HG03103 (cell line): ENCODE measurements around the gene RNF126.
A peak's percentile ranks its signal among the peaks of the same experiment; 100 is the strongest.
"Not testable (repeated sequence)": the region's sequence is repeated elsewhere in the genome, so short reads cannot be mapped to it uniquely, and the experiment has no call there.

Experiments used
- ATAC-seq: cut with Tn5 transposase; IDR thresholded peaks from one replicate; pipeline ENCODE4 v1.9.1; 2021; ENCODE audit warnings: low read depth; ENCODE audit not compliant: unreplicated experiment

Gene RNF126

DNA sequence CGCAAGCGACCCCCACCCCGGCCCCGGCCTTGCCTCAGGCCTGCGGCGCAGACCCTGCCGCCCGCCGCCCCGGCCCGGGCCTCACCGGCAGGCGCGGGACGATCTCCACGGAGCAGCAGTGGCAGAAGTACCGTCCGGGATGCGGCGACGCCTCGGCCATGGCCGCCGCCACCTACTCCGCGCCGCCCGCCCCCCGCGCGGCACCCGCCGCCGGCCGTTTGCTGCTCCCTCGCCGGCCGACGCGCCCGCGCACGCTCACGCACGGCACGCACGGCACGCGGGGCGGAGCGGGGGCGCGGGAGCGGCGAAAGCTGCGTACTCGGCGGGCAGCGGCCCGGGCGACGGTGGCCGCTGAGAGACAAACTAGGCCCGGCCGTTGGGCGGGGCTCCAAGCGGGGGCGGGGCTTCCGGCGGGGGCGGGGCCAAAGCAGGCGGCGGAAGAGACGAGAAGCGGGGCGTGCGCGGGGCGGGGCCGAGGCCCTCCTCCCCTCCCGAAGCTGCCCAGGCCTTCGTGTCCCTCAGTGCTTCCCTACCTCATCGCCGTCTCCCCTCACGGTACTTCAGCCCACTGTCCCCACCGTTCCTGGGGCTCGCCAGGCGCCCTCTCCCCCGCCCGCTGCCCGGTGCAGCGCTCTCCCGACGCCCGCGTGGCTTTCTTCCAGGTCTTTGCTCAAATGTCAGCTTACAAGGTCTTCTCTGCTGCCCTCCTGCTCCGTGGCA is at the start of gene RNF126:
Gene RNF126, minus strand, starts transcription at position 253 of the 720 bp plus-strand sequence. Its CDS starts 93 bp downstream, at position 160.
- peak; percentile 50 for ATAC-seq

DNA sequence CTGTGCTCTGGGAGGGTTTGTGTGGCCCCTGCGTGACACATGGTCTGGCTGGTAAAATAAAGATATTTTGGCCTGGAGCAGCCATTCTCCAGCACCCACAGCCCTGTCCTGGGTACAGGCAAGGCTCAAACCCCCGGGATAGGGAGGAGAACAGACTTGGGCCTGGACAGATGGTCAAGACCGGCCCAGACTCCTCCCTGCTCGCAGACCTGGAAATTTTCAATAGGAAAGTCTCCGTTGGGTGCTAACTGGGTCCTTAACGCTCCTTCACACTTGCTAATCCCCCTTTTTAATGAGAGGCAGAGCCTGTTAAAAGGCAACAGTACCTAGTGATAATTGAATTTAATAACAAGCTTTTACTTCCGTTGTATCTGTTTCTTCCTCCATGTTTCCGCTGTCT is 48.2 kb upstream of the RNF126 start:
- ATAC-seq, result no peak

DNA sequence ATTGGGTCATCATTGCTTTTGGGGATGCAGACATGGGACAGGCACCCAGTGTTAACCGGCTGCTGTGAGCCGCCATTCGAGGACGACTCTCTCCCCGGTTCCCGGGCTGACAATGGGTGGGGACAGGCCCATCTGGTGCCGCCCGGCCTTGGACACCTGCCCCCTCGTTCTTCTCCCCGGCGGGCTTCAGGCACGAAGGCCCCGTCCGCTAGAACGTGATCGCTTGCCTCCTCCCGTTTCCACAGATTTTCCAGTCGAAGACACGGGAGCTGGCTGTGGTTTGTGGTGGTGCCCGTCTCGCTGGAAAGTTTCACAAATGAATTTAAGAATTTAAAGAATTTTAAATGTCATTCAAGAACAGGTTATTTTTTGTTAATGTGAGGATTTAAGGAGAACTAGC is 47.8 kb upstream of the RNF126 start:
- no peak for ATAC-seq

DNA sequence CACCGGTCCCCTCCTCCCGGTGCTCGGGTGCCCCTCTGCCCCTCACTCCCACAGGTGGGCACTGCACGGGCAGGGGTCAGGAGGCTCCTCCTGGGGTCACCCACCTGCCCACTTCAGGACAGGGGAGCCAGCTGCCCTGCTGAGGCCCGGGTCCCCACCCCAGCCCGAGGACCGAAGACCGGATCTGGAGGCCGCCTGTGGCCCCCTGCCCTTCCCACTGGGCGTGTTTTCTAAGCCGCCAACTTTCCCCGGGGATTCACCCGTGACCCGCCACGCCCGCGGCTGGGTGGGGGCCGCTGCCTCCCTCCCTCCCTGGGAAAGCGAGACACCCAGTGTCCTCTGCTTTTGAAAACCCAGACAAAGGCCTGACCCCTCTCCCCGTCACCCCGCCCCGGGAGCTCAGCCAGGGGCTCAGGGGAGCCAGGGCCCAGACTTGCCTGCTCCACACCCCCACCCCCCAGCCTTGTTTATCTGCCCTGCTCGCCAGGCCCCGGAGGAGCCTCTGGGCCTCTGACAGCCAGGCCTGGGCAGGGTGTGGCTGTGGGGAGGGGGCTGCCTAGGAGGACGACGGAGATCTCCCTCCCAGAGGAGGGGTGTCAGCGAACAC is 47.1 kb upstream of the RNF126 start:
- ATAC-seq, result no peak

DNA sequence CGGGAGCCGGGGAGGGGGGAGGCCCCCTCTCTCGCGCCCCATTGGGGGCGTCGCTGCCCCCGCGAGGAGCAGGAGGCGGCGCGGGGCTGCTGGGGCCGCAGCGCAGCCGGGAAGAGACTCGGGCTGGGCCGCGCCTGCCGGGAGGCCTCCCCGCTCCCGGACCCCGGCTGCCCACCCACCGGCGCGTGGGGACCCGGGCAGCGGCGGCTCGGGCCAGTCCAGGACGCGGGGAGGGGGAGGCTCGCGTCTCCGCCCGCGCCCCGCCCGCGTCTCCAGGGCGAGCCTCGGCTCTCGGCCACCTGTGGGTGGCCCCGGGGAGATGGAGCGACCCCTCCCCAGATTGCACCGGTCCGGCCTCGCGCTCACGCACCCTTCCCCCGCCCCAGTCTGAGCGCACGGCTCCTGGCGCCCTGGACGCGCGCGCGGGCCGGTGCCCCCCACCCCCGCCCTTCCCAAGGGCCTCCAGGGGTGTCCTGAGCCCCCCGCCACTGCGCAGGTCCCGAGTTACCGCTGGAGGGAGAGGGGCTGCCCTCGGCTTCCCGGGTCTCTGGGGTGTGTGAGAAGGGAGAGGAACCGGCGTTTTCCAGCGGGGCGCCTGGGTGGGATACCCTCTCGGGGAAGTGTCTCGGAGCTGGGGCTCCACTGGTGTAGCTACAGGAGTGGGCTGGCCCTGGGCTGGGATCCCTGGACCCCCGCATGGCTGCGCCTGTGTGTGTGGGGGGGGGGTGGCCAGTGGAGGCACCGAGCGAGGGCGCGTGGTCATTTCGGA is 46.4 kb upstream of the RNF126 start:
- no peak for ATAC-seq

DNA sequence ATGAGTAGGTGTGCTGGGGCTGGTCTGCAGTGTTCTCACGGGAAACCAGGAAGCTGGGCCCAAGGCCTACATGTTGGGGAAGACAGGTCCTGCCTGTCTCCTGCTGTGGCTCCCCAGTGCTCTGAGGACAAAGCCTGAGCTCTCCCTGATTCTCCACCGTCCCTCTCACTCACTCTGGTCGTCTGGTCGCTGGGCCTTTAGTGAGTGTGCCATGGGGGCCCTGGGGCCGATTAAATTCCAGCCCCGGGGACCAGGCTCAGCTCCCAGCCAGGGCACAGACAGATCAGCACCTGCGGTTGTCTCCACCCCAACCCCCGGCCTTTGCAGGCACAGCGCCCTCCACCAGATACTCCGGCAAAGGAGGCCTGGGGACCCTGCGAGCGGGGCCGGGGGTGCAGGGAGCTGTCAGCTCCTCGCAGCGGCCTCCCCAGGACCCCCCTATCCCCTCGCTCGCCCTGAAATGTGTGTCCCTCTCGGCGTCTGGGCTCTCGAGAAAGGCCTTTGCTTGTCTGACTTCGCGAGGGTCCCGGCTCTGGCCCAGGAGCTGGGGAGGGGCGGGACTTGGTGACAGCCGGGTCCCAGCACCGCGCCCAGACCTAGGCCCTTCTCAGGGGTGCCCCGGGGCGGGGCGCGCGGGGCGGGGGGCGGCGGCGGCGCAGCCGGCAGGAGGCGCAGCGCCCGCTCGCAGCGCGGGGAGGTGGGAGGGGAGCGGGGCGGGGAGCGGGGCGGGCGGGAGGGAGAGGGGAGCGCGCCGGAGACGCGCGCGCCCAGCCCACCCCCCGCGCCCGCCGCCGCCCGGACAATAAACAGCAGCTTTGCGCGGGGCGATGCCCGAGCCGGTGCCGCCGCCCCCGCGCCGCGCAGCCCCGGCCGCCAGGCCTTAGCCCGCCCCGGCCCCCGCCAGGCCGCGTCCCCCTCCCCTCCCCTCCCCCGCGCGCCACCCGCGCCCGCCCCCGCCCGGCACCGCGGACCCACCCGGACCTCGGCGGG is 45.4 kb upstream of the RNF126 start, which contains the start of gene PALM:
Gene PALM, plus strand, starts transcription at position 782 of the 990 bp plus-strand sequence. CDS start 212 bp downstream, outside the sequence.
- no peak for ATAC-seq

DNA sequence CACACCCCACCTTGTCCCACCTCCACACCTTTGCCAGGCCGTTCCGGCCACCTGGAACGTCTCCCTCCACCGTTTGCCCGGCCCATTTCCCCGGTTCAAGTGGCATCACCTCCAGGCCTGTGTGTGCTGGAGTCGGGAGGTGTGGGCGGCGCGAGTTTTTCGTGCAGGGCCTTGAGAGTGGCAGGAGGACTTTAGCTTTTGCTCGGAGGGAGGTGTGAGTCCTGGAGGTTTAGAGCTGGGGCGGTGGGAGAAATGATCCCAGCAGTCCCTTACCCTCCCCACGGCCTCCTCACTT is 41.4 kb upstream of the RNF126 start:
- no peak for ATAC-seq

DNA sequence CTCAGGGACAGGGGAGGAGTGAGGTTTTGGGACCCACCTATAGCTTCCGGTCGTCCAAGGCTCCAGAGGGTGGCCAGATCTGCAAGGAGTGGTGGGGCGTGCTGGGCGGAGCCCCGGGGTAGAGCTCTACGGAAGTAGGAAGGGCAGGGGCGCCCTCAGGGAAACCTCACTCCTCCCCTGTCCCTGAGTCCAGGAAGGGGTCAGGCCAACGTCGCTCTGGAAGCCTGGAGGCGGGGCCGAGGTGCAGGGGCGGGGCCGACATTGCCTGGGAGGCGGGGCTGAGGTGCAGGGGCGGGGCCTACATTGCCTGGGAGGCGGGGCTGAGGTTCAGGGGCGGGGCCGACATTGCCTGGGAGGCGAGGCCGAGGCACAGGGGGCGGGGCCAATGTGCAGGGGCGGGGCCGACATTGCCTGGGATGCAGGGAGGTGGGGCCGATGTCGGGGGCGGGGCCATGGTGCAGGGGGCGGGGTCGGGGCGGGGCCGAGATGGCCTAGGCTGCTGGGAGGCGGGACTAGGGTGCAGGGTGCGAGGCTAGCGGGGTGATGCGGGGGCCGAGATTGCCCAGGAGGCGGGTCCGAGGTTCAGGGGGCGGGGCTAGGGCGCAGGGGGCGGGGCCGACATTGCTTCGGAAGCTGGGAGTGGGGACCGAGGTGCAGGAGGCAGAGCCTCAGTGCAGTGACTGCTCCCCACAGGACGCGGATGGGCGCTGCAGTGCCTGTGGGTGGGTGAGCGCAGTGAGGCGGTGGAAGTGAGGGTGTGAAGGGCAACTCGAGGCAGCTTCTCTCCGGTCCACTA is 40.8 kb upstream of the RNF126 start:
- ATAC-seq, result no peak

DNA sequence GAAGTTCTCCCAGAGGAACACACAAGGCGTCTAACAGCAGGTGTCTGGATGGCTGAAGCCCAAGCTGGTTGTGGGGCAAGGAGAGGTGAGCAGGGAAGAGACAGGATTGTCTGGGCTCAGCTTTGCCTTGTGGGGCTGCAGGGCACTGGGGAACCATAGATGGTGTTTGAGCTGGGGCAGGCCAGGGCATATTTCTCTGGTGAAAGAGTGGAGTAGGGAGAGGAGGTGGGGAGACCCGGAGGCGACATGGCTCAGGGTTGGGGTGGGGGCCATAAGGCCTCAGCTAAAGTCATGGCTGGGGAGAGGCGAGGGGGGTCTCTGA is 40.3 kb upstream of the RNF126 start:
- ATAC-seq, result no peak

DNA sequence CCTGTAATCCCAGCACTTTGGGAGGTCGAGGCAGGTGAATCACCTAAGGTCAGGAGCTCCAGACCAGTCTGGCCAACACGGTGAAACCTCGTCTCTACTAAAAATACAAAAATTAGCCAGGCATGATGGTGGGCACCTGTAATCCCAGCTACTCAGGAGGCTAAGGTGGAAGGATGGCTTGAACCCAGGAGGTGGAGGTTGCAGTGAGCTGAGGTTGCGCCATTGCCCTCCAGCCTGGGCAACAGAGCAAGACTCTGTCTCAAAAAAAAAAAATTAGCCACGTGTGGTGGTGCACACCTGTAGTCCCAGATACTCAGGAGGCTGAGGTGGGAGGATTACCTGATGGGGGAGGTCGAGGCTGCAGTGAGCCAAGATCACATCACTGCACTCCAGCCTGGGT is 39.8 kb upstream of the RNF126 start:
- ATAC-seq, result not testable (repeated sequence)

DNA sequence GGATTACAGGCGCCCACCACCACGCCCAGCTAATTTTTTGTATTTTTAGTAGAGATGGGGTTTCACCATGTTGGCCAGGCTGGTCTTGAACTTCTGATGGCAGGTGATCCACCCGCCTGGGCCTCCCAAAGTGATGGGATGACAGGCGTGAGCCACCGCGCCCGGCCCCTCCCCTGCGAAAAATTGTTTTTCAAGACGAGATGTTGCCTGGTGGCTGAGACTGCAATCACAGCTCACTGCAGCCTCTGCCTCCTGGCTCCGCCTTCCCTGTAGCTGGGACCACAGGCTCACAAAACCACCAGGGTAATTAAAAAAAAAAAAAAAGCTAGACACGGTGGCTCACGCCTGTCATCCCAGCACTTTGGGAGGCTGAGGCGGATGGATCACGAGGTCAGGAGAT is 36.9 kb upstream of the RNF126 start:
- ATAC-seq, result not testable (repeated sequence)

DNA sequence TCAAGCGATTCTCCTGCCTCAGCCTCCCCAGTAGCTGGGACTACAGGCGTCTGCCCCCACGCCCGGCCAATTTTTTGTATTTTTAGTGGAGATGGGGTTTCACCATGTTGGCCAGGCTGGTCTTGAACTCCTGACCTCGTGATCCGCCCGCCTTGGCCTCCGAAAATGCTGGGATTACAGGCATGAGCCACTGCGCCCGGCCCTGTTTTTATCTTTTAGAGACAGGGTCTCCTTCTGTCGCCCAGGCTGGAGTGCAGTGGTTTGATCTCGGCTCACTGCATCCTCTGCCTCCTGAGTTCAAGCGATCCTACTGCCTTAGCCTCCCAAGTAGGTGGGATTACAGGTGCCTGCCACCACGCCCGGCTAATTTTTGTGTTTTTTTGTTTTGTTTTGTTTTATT is 35.5 kb upstream of the RNF126 start:
- not testable (repeated sequence) for ATAC-seq

DNA sequence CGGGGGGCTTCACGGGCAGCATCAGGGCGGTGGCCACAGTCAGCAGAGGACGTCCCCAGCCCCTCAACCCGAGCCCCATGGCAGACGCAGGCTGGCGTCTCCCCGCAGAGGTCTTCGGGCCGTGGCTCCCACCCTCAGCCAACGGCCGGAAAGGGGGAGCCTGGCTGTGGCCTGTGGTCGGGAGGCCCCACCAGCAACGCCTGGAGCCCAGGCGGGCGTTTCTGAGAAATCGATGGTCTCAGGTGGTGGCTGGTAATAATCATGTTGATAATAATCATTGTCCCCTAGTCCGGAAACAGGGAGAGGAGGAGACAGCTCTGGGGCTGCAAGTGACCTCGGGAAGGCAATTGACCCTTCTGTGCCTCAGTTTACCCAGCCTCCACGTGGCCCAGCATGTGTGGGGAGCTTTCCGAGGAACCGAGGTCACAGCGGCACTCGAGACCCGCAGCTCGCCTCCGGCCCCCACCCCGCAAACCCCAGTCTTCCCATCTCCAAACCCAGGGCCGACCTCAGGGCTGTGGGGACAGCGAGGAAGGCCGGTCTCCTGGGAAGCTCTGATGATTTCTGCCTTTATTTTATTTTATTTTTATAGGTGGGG is 32.4 kb upstream of the RNF126 start, which contains the start of gene PRSS57:
Gene PRSS57, minus strand, starts transcription at position 101 of the 598 bp plus-strand sequence. Its CDS starts 22 bp downstream, at position 79.
- no peak for ATAC-seq

DNA sequence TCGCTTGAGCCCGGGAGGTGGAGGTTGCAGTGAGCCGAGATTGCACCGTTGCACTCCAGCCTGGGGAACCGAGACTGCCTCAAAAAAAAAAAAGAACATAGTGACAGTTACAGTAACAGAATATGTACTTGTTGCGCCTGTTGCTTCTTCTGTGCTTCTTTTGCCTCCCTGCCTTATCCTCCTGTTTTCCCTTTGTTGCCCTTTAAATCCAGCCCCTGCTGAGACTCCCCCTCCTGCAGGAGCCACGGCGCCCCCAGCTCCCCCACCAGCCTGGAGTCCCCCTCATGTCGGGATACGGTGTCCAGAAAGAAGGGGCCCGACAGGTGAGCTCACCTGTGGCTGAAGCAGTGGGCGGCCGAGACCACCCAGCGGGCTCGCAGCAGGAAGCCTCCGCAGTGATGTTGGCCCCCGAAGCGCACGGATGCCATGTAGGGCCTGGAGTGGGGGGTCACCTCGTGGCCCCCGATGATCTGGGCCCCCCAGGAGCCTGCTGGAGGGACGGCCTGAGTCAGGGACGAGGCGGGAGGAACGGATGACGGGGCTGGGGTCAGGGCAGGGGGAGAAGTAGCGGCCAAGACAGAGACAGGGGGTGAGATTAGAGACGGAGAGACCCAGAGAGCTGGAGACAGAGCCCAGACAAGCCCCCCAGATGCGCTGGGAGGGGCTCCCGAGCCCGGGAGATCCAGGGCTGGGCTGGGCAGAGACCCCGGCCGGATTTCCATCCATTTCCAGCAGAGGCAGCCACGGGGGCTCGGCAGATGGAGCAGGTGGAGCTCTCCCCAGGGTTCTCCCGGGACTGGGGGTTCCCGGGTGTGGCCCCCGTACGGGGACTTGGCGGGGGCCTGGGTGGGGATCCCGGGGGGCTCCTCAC is 31.7 kb upstream of the RNF126 start:
- ATAC-seq, result no peak

DNA sequence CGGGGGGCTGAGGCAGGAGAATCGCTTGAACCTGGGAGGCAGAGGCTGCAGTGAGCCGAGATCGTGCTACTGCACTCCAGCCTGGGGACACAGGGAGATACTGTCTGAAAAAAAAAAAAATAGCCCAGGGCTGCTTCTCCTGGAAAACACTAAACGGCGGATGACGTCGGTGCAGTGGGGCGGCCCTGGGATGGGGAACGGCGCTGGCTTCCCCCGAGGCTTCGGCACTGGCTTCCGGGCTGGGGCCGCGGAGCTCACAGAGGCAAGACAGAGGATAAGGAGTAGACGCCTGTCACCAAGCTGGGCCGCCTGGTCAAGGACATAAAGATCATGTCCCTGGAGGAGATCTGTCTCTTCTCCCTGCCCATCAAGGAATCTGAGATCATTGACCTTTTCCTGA is 27.2 kb upstream of the RNF126 start:
- no peak for ATAC-seq

DNA sequence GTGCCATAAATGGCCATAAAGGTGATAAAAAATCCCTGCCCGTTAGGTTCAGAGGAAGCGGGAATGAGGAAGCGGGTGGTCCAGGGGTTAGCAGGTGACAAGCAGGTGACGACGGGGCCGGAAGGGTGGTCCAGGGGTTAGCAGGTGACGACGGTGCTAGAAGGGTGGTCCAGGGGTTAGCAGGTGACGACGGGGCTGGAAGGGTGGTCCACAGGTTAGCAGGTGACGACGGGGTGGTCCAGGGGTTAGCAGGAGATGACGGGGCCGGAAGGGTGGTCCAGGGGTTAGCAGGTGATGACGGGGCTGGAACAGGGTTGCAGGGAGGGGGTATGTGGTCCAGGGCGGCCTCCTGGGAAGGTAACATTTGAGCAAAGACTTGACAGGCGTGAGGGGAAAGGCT is 26.0 kb upstream of the RNF126 start:
- ATAC-seq, result no peak

DNA sequence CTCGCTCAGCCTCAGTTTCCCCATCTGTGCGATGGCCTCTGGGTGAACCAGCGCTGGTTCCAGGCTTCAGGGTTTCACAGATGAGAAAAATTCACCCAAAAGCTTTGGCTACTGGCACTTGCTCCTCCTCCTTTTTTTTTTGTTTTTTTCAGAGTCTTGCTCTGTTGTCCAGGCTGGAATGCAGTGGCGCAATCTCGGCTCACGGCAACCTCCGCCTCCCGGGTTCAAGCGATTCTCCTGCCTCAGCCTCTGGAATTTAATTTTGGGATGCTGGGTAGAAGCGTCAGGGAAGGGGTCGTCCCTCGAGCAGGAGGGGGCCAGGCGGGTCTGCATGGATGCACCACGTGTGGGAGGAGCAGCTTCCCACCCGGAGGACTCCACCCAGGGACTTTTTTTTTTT is 25.2 kb upstream of the RNF126 start:
- ATAC-seq, result no peak

DNA sequence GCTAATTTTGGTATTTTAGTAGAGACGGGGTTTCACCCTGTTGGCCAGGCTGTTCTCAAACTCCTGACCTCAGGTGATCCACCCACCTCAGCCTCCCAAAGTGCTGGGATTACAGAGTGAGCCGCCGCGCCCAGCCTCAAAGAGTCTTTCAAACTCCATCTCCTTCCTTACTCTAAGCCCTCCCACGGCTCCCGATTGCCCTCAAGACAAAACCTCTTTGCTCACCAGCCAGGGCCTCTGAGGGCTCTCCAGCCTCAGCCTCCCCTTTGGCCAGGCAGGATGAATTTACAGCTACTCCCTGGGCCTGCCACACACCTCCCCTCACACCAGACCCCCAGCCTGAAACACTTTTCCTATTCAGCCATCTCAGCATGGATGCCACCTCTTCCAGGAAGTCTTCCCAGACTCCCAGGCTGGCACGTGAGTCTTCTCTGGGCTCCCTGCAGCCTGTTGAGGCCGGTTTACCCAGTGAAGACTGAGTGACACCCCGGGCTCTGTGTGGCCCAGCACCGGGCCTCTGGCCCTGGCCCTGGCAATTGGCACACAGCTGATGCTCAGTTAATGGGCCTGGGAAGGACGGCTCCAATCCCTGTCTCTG is 24.7 kb upstream of the RNF126 start:
- no peak for ATAC-seq
